CD4-positive, alpha-beta T cell treated with Interleukin-17A for 1 hour (primary cell): ENCODE measurements around the gene CTTN.
"Not testable (repeated sequence)": the region's sequence is repeated elsewhere in the genome, so short reads cannot be mapped to it uniquely, and the experiment has no call there.

Experiments
- DNase-seq: peaks from one replicate; pipeline ENCODE4 v3.0.0-alpha.2; 2020

CTTN gene

DNA sequence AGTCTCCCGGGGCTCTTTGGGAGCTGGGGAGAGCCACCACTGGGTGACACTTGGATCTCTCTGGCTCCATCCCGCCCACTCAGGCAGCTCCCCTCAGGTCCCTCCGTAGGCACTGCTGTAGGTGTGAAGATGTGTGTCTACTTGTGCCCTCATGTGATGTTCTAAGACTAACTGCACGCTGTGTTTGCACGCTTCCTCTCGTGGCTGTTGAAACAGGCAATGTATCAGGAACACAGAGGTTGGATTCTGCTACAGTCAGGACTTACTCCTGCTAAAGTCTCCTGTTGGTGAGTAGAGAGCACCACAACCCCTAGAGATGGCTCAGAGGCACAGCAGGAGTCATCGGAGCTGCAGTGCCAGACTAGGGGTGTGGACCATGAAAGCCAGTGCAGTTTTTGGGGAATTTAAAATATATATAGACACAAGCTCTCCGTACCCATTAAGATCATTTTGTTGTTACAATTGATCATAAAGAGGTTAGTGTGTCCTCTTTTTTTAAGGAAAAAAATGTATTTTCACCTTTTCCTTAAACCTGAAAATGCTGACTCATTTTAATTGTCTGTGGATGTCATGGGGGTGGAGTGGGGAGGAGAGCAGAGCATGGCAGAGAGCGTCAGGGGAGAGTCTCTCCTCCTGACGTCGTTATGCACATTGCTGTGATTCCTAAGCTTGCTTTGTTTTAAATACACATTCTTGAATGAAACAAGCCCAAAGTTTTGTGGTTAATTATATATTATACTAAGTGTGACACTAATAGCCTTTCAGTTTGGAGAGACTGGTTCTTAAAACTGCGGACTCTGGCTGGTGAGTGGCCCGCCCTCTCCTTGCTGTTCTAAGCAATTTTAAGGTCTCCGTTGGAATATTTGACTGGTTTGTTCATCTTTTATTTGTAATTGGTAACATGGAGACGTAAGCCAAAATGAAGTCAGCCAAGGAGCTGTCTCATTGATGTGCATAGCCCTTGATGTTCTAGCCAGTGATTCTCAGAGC, 16.2 kb upstream of the CTTN start:
- DNase-seq: no peak

DNA sequence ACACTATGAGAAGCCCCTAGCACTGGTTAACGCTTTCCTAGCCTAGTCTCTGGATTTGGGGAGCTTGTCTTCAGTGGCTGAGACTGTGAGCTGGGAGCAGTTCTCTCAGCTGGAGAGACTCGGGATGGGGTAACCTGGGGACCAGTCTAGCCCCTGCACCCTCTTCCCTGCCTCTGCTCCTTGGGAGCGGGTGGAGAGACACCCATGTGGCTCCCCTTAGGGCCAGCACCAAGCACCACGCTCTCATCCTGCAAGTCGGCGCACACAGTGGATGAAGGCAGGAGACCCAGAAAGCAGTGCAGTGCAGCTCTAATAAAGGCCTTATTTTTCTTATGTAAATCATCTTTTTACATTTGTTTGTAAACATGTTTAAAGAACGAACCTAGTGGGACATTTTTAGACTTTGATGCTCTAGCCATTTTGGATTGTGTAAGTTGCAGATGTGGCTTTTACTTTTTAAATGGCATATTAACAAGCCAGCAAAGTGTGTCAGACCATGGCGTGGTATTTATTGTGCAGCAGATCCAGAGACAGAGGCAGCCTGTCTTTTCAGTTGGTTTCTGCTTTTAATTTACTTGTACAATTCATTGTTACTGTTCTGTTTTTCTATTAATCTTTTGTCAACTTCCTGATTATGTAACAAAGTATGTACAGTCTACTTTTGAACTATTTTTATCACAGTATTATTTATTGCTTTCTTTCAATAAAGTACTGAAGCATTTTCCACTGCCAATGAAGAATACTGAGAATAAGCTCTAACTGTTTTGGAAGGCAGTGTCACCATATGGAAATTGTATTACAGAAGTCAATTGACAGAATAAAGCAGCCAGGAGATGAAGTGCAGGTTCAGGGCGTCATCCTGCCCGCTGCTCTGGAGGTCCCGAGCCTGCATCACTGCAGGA, 14.4 kb upstream of the CTTN start:
- DNase-seq: no peak

DNA sequence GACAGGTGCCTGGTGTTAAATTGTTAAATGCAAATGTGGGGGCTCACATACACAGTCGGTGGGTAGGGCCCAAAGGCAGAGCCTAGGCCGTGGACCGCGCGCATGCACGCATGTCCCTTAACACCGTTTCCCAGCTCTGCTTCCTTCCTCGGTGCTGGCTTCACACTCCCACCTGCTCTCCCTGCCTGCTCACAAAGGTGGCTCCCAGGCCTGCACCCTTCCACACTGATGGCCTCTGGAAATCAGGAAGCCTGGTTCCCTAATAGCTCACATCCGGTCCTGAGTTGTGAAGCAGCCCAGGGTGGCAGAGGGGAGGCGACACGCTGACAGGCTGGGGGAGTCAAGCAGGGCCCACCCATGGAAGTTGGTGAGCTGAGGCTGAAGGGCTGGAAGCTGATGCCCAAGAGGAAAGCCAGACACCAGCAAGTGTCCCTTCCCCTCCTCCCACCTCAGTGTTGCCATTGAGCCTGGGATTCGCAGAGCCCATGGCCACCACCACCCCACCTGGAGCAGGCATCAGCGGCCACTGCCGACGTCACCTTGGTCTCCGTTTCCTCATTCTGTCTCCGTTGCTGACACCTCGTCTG, 13.7 kb upstream of the CTTN start:
- no peak for DNase-seq

GRCh38 chr11:70387564-70387963, 10.8 kb upstream of the CTTN start:
- DNase-seq: no peak

- DNase-seq: no peak
Measured at GRCh38 chr11:70389201-70389600, 9.1 kb upstream of the CTTN start.

DNA sequence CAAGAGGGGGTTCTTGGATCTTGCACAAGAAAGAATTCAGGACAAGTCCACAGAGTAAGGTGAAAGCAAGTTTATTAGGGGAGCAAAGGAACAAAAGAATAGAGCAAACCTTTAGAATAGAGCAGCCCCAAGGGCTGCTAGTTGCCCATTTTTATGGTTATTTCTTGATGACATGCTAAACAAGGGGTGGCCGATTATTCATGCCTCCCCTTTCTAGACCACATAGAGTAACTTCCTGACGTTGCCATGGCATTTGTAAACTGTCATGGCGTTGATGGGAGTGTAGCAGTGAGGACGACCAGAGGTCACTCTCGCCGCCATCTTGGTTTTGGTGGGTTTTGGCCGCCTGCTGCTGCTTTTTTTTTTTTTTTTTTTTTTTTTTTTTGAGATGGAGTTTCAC, 7.4 kb upstream of the CTTN start:
- DNase-seq: not testable (repeated sequence)

- DNase-seq: no peak
Measured at GRCh38 chr11:70394211-70394950, 3.9 kb upstream of the CTTN start.

DNA sequence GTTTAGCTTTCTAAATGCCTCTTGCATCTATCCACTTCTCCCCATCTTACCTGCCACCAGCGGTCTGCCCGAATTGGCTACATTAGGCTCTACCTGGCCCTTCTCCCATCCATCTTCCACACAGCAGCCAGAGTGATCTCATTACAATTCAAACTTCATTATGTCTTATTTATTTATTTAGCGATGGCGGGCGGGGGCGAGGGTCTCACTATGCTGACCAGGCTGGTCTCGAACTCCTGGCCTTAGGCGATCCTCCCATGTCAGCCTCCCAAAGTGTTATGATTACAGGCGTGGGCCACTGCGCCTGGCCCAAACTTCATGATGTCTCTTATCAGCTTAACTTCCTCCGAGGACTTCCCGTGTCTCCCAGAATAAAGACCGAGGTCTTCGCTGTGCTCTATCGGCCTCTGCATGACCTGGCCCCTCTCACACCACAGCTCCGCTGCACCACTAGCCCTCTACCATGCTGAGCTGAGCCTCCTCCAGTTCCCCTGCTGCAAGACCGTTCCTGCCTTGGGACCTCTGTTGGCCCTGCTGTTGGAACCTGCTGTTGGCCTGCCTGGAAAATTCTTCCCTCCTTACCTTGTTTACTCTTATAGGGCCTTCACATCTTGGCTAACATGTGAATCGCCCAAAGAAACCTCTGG, 870 bp upstream of the CTTN start:
- no peak for DNase-seq

GRCh38 chr11:70398834-70399680, 728 bp downstream of the CTTN start:
- no peak for DNase-seq

DNA sequence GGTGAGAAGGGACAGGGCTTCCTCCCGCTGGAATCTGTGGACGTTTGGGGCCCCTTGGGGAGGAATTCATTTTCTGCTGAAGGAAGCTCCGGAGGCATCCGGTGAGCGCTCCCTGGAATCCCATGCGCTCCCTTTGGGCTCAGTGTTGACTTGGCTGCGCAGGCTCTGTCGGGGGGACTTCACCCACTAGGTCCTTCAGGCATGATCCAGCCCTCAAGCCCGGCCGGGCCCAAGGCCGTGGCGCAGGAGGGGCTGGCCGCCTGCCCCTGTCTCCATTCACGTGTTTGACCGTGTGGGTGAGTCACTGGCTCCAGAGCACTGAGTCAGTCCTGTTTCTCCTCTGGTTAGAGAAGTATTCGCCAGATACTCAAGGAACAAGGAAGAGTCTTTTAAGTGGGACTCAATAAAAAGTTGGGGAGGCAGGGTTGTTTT, 1.4 kb downstream of the CTTN start:
- DNase-seq: no peak

- no peak for DNase-seq
Measured at GRCh38 chr11:70400643-70401042, 2.3 kb downstream of the CTTN start.

- no peak for DNase-seq
Measured at GRCh38 chr11:70402016-70402415, 3.7 kb downstream of the CTTN start.

- DNase-seq: no peak
Measured at GRCh38 chr11:70402685-70403084, 4.4 kb downstream of the CTTN start.

GRCh38 chr11:70404244-70404643, 5.9 kb downstream of the CTTN start:
- DNase-seq: no peak

GRCh38 chr11:70405679-70406395, 7.5 kb downstream of the CTTN start:
- no peak for DNase-seq

GRCh38 chr11:70407121-70407520, 8.8 kb downstream of the CTTN start:
- DNase-seq: no peak

GRCh38 chr11:70407814-70408213, 9.5 kb downstream of the CTTN start:
- DNase-seq: no peak

- not testable (repeated sequence) for DNase-seq
Measured at GRCh38 chr11:70408326-70408725, 10.0 kb downstream of the CTTN start.

DNA sequence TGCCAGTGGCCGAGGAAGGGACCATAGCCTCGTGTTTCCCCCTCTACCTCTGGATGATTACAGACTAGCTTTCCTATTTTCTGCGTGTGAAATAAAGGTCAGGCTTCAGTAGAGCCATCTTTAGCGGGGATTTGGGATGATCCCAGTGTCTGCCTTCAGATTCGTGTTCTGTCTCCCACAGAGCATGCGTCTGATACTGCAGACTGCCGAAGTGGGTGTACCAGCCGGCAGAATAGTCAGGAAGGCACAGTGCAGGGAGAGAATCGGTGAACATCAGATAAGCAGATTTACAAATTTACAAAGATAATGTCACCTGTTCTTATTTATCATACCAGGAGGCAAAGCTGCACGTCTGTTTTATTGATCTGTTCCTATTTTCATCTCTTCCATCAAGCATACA, 11.1 kb downstream of the CTTN start:
- DNase-seq: no peak

- no peak for DNase-seq
Measured at GRCh38 chr11:70409871-70410270, 11.5 kb downstream of the CTTN start.
